A673 (cell line): ENCODE data around the gene PRR23E.

Experiments used
- CTCF ChIP-seq: fragments of 300-800, 200-600 bp; sonication (generic); conservative IDR thresholded peaks from 2 replicates; pipeline ENCODE4 v1.5.1; 2017; ENCODE audit warnings: low read depth, mild to moderate bottlenecking, antibody characterized with exemption, low read length, moderate library complexity, mixed read lengths
- EZH2 ChIP-seq: fragments of 200-600 bp; sonication (generic); IDR thresholded peaks from 2 replicates; pipeline ENCODE4 v1.6.1; 2017; ENCODE audit warnings: borderline replicate concordance, low read depth, mild to moderate bottlenecking, mixed read lengths, antibody characterized with exemption, low read length; ENCODE audit not compliant: poor library complexity, severe bottlenecking

- TF ChIP-seq CTCF: no peak
- TF ChIP-seq EZH2: no peak
These were observed 29.7 kb downstream of the PRR23E start for GRCh38 chr3:127222664-127223063.
